Measurements from ENCODE around the gene ETHE1. TPM values are rescaled to one million over a fixed set of nuclear protein-coding genes. Genes with fewer than 3 reads are reported as not detected.

ETHE1 gene
- total RNA-seq, 3 donors from 2014 or later = 41.6 to 70.1 (median 59.4) TPM

- Histone ChIP-seq H3K4me3 (no peak overlapping the region), H3K36me3 (no peaks in the 10 kb centered on the region), H3K27me3 (no peaks in the 10 kb centered on the region), H3K27ac (no peak overlapping the region), H3K9me3 (no peaks in the 10 kb centered on the region), H3K4me1 (no peaks in the 10 kb centered on the region)
- DNase-seq (ENCODE audit: low spot score in 2 of 2) = no peak
- TF ChIP-seq POLR2A (IDR thresholded peaks at IDR 0.05) (no peak), POLR2AphosphoS5 (IDR thresholded peaks at IDR 0.05) (no peak)
- TF ChIP-seq, protein P1, sequence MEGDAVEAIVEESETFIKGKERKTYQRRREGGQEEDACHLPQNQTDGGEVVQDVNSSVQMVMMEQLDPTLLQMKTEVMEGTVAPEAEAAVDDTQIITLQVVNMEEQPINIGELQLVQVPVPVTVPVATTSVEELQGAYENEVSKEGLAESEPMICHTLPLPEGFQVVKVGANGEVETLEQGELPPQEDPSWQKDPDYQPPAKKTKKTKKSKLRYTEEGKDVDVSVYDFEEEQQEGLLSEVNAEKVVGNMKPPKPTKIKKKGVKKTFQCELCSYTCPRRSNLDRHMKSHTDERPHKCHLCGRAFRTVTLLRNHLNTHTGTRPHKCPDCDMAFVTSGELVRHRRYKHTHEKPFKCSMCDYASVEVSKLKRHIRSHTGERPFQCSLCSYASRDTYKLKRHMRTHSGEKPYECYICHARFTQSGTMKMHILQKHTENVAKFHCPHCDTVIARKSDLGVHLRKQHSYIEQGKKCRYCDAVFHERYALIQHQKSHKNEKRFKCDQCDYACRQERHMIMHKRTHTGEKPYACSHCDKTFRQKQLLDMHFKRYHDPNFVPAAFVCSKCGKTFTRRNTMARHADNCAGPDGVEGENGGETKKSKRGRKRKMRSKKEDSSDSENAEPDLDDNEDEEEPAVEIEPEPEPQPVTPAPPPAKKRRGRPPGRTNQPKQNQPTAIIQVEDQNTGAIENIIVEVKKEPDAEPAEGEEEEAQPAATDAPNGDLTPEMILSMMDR (IDR thresholded peaks at IDR 0.05) = no peak
- intact Hi-C loops (cut with DNase I; ENCODE audit: low total_unique reads) = no loop called here
Measured at GRCh38 chr19:43554317-43554895, 27.4 kb upstream of the ETHE1 start.

DNA sequence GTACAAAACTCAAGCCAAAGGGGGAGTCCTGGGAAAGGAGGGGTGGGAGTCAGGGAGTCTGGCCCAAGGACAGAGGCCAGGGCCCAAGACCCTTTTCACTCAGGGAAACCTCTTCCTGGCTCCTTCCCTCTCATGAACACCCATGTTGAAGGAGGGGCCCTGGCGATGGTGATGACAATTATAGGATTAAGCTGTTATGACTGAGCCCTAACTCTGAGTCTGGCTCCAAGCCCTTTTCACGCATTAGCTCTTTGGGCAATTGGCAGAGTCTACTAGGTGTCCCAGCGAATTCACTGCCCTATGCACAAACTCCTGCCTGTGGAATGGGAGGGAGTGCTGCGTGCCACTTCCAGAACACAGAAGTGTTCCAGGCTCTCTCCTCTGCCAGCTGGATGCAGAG is 26.7 kb upstream of the ETHE1 start:
- H3K4me1 ChIP-seq = no peaks in the 10 kb centered on the region
- H3K36me3 ChIP-seq = no peaks in the 10 kb centered on the region
- TF ChIP-seq, protein P1 (IDR thresholded peaks at IDR 0.05) = no peak
- TF ChIP-seq POLR2A (IDR thresholded peaks at IDR 0.05) = no peak
- TF ChIP-seq POLR2AphosphoS5 (IDR thresholded peaks at IDR 0.05) = no peak
- DNase-seq (ENCODE audit: low spot score in 2 of 2) = no peak
- H3K4me3 ChIP-seq = no peak overlapping the region
- H3K9me3 ChIP-seq = no peaks in the 10 kb centered on the region
- intact Hi-C loops (cut with DNase I; ENCODE audit: low total_unique reads) = no loop called here
- no peak overlapping the region for H3K27ac ChIP-seq
- no peaks in the 10 kb centered on the region for H3K27me3 ChIP-seq

DNA sequence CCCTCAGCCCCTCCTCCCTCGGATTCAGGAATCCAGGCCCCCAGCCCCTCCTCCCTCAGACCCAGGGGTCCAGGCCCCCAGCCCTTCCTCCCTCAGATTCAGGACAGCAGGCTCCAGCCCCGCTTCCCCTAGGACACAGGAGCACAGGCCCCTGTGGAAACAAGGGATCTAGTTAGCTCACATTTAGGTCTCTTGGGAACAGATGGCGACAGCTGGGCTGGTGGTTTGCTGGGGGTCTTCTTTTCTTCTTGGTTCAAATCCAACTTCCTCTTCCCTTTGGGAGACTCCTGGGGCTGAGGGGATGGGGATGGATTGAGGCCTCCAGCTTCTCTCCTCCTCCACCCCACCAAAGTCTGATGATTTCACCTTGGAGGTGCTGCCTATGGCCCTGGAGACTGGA is 25.6 kb upstream of the ETHE1 start:
- no peaks in the 10 kb centered on the region for H3K36me3 ChIP-seq
- H3K4me1 ChIP-seq = no peaks in the 10 kb centered on the region
- no peaks in the 10 kb centered on the region for H3K9me3 ChIP-seq
- H3K27me3 ChIP-seq = no peaks in the 10 kb centered on the region
- intact Hi-C loops (cut with DNase I; ENCODE audit: low total_unique reads) = no loop called here
- H3K27ac ChIP-seq = no peak overlapping the region
- H3K4me3 ChIP-seq = no peak overlapping the region
- TF ChIP-seq POLR2A (IDR thresholded peaks at IDR 0.05) (no peak), POLR2AphosphoS5 (IDR thresholded peaks at IDR 0.05) (no peak)
- TF ChIP-seq, protein P1 (IDR thresholded peaks at IDR 0.05) = no peak
- no peak for DNase-seq (ENCODE audit: low spot score in 2 of 2)

DNA sequence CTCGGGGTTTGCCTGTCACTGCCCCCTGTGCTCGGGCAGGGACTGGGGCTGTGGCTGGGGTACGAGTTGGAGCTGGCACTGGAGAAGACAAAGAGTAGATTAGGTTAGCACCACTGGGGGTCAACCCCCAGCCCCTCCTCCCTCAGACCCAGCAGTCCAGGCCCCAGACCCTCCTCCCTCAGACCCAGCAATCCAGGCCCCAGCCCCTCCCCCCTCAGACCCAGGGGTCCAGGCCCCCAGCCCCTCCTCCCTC is 25.1 kb upstream of the ETHE1 start:
- no peaks in the 10 kb centered on the region for H3K4me1 ChIP-seq
- intact Hi-C loops (cut with DNase I; ENCODE audit: low total_unique reads) = no loop called here
- no peaks in the 10 kb centered on the region for H3K9me3 ChIP-seq
- DNase-seq (ENCODE audit: low spot score in 2 of 2) = no peak
- no peak overlapping the region for H3K4me3 ChIP-seq
- H3K36me3 ChIP-seq = no peaks in the 10 kb centered on the region
- TF ChIP-seq, protein P1 (IDR thresholded peaks at IDR 0.05) = no peak
- no peak for TF ChIP-seq POLR2AphosphoS5 (IDR thresholded peaks at IDR 0.05)
- TF ChIP-seq POLR2A (IDR thresholded peaks at IDR 0.05) = no peak
- H3K27ac ChIP-seq = no peak overlapping the region
- H3K27me3 ChIP-seq = no peaks in the 10 kb centered on the region

DNA sequence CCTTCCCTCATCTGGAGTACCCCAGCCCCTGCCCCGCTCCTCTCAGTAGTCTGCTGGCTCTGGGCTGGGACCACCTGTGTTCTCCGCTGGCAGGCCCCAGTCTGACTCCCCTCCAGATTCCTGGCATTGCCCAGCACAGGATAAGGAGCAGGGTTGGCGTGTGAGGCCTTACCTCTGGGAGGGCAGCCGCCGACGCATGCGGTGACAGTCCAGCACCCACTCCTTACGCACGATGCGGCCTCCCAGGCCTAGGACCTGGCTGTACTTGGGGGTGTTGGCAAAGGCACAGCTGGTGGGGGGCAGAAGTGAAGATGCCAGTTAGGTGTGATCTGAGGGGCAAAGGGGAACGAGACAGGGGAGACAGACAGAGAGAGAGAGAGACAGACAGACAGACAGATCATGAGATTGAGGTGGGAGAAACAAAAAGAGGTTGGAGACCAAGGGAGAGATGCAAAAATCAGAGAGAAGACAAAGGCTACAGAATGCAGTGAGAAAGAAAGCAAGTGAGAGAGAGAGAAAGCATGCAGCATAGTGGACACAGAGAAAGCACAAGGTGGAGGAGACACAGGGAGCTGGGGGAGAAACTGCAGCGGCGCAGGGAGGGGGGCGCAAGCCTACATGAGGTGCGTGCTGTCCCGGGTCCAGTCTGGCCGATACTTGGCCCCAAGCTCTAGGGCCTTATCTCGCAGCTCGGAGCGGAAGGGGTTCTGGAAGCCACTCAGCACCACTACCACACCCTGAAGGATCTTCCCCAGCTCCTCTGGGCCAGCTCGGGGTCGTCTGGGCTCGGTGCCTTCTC is 24.6 kb upstream of the ETHE1 start:
- Histone ChIP-seq H3K4me3 (no peak overlapping the region), H3K4me1 (no peaks in the 10 kb centered on the region), H3K36me3 (no peaks in the 10 kb centered on the region), H3K27me3 (no peaks in the 10 kb centered on the region), H3K9me3 (no peaks in the 10 kb centered on the region), H3K27ac (no peak overlapping the region)
- TF ChIP-seq, protein P1 (IDR thresholded peaks at IDR 0.05) = no peak
- TF ChIP-seq POLR2AphosphoS5 (IDR thresholded peaks at IDR 0.05) (no peak), POLR2A (IDR thresholded peaks at IDR 0.05) (no peak)
- intact Hi-C loops (cut with DNase I; ENCODE audit: low total_unique reads) = no loop called here
- DNase-seq (ENCODE audit: low spot score in 2 of 2) = no peak

Measured in breast epithelium (tissue), 4 donors.